Glomerular endothelial cell (primary cell): ENCODE results near the gene CACNG4. TPM values are rescaled to one million over a fixed set of nuclear protein-coding genes. Genes with fewer than 3 reads are reported as not detected.
"Not testable (repeated sequence)": the region's sequence is repeated elsewhere in the genome, so short reads cannot be mapped to it uniquely, and the experiment has no call there.

Experiments
- DNase-seq: peaks from one replicate; pipeline ENCODE4 v3.0.0-alpha.2; 2011; ENCODE audit warnings: low read depth, low spot score; ENCODE audit errors: extremely low read depth
- total RNA-seq: library from RNA; depleted of rRNA; stranded (reverse); fragments of >200 nt; gene quantifications from 2 replicates; pipeline ENCODE4 v1.2.3, GENCODE V29; 2015

The CACNG4 gene
- total RNA-seq, 1 donor from 2014 or later: not detected

DNA sequence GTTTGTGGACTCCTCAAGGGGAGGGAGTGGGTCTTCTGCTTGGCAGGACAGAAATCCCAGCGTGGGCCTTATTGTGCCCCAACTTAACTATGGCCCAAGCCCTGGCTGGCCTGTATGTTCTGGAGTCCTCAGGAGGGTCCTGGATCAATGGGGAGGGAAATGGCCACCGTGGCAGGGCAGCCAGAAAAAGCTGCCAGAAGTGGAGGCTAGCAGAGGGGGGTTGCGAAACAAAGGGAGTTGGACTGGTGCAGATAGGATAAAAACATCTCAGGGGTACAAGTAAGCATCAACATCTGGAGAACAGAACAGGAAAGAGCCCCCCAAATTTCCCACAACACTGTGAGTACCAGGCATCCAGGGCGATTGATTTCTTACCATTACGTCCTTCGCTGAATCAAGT, 76.1 kb downstream of the CACNG4 start:
- DNase-seq: no peak

DNA sequence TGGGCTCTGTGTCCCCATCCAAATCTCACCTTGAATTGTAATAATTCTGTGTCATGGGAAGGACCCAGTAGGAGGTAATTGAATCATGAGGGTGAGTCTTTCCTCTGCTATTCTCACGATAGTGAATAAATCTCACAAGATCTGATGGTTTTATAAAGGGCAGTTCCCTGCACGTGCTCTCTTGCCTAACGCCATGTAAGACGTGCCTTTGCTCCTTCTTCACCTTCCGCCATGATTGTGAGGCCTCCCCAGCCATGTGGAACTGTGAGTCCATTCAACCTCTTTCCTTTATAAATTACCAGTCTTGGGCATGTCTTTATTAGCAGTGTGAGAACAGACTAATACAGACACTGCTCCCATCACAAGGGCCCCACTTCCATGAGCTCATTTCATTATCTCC, 76.6 kb downstream of the CACNG4 start:
- not testable (repeated sequence) for DNase-seq

DNA sequence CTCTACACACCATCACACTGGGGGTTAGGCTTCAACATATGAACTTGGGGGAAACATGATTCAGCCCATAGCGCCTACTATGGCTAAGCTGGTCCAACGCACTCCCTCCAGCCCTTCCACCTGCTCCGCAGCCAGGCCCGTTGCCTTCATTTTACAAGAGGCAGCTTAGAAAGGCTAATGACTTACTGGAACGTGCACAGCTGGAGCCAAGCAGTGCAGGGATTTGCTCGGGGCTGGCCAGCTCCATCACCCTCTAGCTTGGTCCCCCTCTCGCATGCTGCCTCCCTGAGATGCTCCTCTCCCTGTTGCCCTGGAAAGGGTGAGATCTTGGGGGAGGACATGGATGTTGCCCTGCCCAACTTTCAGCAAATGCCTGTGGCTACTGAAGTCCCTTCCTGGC, 77.0 kb downstream of the CACNG4 start:
- no peak for DNase-seq

DNA sequence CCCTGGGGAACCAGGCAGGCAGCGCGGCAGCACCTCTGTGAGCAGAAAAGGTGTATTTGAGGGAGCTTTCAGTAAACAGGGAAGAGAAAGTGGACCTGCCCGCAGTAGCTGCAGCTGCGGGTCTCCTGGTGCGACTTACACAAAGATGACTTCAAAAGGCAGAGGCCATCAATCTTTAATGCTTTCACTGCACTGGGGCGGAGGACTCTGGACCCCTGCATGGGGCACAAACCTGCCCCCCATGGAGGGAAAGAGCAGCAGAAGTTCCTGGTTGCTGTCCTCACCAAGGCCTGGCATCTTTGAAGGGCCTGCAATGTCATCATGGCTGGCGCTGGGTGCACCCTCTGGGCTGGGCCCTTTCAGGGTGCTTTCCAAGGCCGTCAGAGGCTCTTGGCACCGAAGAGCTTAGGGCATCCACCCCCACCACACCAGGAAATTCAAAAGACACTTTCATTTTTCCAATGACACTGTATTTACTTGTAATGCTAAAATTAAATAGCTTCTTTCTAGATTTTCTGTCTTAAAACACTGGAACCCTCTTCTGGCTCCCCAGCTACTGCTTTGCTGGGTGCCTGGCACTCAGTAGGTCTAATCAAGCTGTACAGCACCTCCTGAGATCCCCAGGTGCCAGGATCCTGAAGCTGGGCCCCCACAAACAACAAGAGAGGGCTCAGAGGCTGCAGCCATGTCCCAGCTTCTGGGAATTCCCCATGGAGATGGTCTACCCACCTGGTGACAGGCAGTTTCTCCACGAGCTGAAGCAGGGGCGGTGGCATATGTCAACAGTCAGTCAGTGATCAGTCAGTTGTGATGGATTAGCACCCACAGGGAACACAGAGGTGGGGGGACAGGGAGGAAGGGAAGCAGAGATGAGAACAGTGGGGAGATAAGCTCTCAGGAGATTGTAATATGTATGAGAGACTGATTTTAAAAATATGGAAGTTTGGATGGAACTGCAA, 77.7 kb downstream of the CACNG4 start:
- no peak for DNase-seq

DNA sequence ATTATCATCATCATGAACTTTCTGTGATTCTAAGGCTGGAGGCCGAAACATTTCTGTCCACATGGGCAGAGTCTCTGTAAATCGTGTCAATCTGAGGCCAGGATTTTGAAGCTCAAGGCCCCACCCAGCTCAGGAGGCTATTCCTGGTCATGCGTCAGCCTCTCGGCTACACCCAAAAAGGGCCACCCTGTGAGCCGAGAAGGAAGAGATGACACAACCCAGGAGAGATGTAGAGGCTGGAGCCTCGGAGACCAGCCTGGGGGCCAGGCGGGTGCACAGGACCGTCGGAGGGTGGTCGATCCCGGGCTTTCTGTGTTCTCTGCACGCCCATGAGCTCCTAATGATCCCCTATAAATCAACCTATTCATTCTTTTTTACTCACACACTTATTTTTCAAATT, 78.8 kb downstream of the CACNG4 start:
- no peak for DNase-seq

DNA sequence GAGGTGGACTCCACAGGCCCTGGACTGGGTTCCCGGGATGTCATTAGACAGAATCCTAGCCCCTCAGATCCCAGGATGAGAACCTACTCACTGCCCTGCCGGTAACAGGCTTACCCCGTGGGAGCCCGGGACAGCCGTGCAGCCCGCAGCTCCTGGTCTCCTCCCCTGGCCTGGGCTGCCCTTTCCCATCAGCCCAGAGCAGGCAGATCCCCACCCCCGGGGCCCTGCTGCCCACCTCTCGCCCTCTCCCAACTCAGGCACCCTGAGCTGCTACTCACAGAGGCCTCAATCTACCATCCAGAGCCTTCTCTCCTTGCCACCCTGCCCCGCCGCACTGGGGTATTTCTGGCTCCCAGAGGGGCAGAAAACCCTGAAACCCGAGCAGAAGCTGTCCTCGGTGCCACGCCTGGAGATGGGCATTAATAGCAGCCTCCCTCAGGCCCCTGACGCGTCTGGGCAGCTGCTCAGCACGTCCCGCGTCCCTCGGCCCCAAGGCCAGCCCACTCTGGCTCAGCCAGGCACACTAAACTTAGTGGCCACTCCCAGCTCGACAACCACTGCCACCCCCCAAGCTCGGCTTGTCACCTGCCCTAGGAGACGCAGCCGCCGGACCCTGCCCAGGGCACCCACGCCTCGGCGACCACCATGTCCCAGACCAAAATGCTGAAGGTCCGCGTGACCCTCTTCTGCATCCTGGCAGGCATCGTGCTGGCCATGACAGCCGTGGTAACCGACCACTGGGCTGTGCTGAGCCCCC, 79.7 kb downstream of the CACNG4 start, which contains the start of gene CACNG1:
CACNG1 (plus strand) TSS at position 539 of the 757 bp plus-strand sequence; CDS start at position 646, 107 bp downstream.
- DNase-seq: no peak

DNA sequence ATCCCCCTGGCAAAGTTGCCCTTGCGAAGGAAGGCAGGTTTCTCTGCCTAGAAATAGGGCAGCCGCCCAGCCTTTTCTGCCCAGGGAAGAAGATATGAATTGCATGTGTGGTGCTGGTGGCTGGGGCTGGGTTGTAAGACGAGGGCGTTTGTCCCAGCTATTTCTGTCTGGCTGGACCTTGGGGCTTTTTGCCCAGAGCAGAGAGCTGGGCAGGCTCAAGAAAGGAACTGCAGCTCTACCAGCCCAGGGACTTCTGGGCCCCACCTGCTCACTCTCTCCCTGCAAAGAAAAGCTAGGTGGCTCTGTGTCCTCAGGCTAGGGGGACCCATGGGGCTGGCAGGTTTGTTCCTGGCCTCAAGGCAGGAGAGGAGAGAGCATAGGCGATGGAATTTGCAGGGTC, 80.4 kb downstream of the CACNG4 start:
- DNase-seq: no peak

DNA sequence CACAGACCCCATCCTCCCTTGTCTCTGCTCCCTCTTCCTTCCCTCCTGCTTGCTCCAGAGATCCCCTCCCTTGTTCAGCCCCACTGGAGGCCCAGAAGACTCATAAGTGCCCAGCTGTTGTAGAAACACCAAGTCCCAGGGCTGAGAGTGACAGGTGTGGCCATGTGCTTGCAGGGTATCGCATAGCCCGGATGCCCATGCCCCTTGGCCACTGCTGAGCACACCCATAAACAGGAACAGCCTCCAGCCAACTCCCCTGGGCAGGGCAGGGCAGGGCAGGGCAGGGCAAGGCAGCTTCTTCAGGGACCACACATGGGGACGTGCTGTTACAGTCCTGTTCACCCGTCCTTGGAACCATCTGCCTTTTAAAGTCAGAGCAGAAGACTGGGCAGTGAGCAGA, 81.9 kb downstream of the CACNG4 start:
- no peak for DNase-seq

DNA sequence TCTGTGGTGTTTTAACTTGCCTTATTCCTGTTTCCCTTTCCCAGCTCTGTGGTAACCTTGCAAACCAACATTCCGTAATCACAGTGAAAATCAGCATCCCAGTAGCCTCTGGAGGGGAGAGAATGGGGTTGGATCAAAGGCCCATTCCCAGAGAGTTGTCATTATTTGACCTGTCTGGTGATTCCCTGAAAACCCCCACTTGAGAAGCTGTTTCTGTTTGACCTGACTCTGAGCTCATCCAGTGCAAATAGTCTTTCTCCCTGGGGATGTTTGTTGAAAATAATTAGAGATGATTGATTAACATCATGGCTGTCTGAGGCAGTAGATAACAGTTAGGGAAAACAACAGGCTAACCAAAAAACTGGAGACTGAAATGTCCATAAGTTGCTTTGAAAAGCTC, 82.9 kb downstream of the CACNG4 start:
- DNase-seq: no peak

DNA sequence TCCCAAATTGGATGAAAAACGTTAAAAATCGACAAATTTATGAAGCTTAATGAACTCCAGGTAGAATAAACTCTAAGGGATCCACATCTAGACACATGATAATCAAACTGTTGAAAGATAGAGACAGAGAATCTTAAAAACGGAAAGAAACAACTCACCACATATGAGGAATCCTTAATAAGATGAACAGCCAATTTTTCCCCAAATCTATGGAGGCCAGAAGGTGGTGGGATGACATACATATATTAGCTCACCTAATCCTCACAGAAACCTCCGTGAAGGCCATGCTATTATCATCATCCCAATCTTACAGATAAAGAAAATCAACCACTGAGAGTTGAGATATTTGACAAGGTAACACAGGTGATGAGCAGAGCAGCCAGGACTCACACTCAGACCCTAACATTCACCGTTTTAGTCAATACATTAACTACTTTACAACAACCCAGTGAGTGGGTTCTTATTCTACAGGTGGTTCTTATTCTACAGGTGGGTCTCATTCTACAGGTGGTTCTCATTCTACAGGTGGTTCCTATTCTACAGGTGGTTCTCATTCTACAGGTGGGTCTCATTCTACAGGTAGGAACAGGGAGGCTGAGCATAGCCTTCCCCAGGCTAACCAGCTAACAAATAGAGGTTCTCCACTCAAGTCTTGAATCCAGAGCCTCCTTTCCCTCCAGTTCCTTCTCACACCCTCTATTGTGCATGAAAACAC, 84.7 kb downstream of the CACNG4 start:
- DNase-seq: no peak

DNA sequence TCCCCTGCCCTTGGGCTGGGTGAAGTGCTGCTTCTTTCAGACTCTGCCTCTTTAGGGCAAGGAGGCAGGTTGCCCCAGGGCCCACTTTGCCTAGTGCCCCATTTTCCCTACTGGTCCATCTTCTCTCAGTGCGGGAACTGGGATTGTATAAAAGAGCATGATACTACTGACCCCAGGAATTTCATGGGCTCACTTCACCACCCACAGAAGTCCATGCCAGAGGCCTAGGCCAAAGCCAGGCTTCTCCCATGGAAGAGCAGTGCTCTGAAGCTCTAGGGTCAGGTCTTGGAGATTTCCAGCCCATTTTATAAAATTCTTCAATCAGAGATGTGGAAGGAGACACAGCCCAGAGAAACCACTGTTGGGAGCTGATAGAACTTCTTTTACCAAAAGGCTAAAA, 85.6 kb downstream of the CACNG4 start:
- no peak for DNase-seq

DNA sequence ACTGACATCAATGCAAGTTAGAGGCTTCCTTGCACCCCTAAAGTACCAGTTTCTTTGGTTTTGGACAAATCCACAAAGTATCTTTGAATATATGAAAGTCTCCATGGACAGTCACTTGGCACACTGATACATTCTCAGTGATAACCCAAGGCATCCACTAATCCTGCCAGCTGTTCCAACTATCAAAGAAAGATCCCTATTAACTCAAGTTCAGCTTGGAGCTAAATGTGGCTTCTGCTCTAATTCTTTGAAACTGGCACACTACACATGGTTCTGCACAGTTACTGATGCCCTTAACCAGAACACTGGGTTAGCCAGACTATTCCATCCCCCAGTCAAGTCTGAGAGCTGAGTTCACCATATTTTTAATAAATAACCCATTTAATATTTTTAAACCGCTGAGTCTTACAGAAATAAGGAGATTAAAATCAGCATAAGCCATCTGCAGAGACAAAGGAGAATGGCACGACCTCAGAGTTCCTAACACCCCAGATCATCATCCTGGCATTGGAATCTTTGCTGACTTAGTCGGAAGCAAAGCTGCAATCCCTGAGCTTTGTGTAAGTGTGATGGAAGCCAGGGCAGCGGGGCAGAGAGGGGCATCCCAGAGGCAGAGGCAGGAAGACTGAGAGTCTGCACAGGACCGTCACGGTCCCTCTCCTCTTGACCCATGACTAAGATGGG, 86.1 kb downstream of the CACNG4 start:
- DNase-seq: no peak

DNA sequence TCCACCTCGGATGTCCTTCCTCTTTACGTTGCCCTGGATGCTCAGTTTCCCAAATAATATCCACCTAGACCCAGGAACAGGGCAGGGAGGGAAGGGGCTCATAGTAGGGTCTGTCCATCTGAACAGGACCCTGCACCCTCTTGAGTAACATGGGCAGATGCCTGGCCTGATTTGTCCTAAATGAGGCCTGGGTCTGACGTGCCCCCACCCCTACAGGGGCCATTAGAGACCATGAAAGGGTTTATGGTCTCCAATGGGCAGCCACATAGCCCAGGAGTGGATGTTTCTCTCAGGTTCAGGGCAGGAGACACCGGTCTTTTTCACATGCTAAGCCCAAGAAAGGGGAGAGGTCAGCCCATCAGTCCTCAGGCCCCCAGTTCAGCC, 86.6 kb downstream of the CACNG4 start:
- no peak for DNase-seq

DNA sequence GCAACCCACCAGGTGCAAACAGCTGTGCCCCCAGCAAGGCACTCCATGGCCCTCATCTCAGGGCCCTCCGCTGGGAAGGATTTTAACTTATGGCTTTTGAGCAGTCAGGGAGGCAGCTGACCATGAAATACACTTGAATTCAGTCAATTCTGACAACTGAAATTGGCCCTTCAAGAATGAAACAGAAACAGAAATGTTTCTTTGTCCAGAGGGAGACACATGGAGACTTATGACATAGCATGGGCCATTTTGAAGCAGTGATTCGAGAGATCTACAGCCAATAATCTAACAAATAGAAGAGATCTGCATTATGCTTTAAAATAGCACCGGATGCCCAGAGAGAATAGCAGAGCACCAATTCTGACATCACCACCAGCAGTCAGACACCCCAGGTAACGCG, 87.3 kb downstream of the CACNG4 start:
- no peak for DNase-seq

DNA sequence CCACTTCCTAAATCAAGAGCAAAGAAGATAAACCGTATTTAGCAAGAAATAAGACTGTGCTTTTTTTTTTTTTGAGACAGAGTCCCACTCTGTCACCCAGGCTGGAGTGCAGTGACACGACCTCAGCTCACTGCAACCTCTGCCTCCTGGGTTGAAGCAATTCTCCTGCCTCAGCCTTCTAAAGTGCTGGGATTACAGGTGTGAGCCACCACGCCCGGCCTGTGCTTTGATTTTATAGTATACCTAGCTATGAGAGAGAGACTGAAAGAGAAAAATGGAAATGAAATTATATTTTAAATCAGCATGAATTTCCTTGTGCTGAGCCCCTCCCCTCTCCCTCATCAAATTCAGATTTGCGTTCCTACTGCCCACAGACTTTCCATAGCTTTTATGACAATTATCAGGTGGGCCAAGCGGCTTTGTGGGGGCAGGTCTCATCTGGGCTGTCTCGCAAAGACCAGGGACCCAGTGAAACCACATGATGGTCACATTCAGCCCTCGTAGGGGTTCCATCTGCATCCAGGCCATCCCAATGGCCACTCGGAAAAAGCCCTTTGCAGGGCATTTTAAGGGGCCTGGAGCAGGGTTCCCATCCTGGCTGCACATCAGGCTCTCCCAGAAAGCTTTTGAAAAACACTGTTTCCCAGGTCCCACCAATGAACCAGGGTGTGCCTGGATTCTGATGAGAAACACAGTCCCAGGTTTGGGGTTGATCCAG, 88.4 kb downstream of the CACNG4 start:
- no peak for DNase-seq

DNA sequence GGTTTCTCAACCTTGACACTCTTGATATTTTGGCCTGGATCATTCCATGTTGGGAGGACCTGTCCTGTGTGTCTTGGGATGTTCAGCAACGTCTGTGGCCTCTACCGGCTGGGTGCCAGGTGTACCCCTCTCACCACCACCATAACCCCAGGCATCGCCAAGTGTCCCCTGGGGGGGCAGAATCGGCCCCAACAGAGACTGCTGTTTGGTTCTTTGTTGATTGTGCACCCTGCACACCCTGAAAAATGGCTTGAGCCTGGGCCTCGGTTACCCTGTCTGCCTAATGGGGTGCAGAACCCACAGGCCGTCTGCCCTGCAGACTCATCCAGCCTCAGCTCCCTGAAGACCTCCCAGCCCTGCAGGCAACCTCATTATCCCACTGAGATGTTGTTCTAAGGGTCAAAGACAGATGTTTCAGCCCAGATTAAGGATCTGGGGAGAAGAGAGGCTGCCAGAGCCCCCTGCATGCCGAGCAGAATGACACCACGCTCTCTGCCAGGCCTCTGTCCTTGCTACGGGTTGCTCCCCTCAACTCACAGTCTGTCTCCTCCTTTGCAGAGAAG, 89.0 kb downstream of the CACNG4 start:
- DNase-seq: no peak

DNA sequence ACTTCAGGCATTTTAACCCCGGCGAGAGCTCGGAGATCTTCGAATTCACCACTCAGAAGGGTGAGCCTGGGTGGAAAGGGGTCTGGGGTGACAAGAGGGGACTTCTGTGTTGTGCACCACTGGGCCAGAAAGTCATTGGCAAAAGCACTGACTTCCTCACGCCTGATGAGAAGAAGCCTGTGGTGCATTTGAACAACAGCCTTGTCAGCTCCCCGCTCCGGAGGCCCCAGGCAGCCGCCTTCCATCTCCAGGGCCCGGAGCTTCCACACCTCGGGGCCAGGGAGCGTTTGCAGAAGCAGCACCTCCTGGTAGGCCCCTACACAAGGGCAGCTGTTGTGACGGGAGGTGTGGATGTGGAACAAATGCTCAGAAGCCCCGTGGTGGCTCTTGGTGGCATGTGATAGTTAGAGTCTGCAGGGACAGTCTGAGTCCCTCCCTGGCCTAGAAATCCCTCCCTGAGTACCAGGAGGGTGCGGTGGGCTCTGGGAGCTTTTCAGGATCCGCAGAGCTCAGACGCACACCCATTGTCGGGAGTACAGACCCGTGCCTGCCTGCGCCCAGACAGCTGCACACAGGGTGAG, 89.6 kb downstream of the CACNG4 start:
- DNase-seq: no peak

DNA sequence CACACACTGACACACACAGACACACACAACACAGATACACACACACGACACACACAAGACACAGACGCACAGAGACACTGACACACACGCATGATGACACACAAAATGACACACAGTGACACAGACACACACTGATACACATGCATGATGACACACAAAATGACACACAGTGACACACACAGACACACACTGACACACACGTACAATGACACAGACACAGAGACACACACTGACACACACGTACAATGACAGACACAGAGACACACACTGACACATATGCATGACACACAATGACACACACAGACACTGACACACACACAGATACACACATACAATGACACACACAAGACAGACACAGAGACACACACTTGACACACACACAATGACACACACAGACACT, 90.1 kb downstream of the CACNG4 start:
- DNase-seq: no peak

DNA sequence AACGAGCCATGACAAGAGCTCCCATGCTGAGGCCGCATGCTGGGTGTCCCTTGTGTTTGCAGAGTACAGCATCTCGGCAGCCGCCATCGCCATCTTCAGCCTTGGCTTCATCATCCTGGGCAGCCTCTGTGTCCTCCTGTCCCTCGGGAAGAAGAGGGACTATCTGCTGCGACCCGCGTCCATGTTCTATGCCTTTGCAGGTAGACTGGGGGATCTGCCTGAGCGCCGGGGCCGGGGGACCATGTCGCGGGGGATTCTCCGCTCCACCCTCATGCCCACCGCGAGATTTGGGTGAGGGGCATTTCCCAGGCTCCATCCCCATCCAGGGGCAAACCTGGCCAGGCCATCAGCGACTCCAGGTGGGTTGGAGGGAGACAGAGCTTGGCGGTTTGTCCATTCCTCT, 90.5 kb downstream of the CACNG4 start:
- DNase-seq: no peak
